GM21737 (cell line): Measurements from ENCODE around the gene ARHGAP42.

Experiments
- ATAC-seq: cut with Tn5 transposase; IDR thresholded peaks from one replicate; pipeline ENCODE4 v1.9.1; 2021; ENCODE audit warnings: mild to moderate bottlenecking, moderate library complexity; ENCODE audit not compliant: unreplicated experiment

The ARHGAP42 gene

GRCh38 chr11:100759106-100759505 lies 72.0 kb downstream of the ARHGAP42 start:
- no peak for ATAC-seq

GRCh38 chr11:100759856-100760255 lies 72.8 kb downstream of the ARHGAP42 start:
- no peak for ATAC-seq

- no peak for ATAC-seq
Measured at GRCh38 chr11:100760744-100761143, 73.7 kb downstream of the ARHGAP42 start.

GRCh38 chr11:100761841-100762240 lies 74.8 kb downstream of the ARHGAP42 start:
- ATAC-seq: no peak

- ATAC-seq: no peak
Measured at GRCh38 chr11:100766764-100767163, 79.7 kb downstream of the ARHGAP42 start.

GRCh38 chr11:100769165-100769564 lies 82.1 kb downstream of the ARHGAP42 start:
- no peak for ATAC-seq

- ATAC-seq: no peak
Measured at GRCh38 chr11:100769617-100770016, 82.5 kb downstream of the ARHGAP42 start.

GRCh38 chr11:100774132-100774531 lies 87.0 kb downstream of the ARHGAP42 start:
- no peak for ATAC-seq

GRCh38 chr11:100774859-100775258 lies 87.8 kb downstream of the ARHGAP42 start:
- no peak for ATAC-seq

- no peak for ATAC-seq
Measured at GRCh38 chr11:100776212-100776896, 89.3 kb downstream of the ARHGAP42 start.

GRCh38 chr11:100777103-100777502 lies 90.0 kb downstream of the ARHGAP42 start:
- no peak for ATAC-seq

GRCh38 chr11:100777736-100778135 lies 90.6 kb downstream of the ARHGAP42 start:
- no peak for ATAC-seq

GRCh38 chr11:100778166-100778785 lies 91.2 kb downstream of the ARHGAP42 start:
- no peak for ATAC-seq

- ATAC-seq: no peak
Measured at GRCh38 chr11:100780470-100780869, 93.4 kb downstream of the ARHGAP42 start.

- no peak for ATAC-seq
Measured at GRCh38 chr11:100785148-100785983, 98.3 kb downstream of the ARHGAP42 start.

- no peak for ATAC-seq
Measured at GRCh38 chr11:100788561-100789295, 101.6 kb downstream of the ARHGAP42 start.

GRCh38 chr11:100789500-100789899 lies 102.4 kb downstream of the ARHGAP42 start:
- no peak for ATAC-seq

GRCh38 chr11:100790073-100790472 lies 103.0 kb downstream of the ARHGAP42 start:
- no peak for ATAC-seq

GRCh38 chr11:100791103-100791502 lies 104.0 kb downstream of the ARHGAP42 start:
- no peak for ATAC-seq

- no peak for ATAC-seq
Measured at GRCh38 chr11:100791860-100792259, 104.8 kb downstream of the ARHGAP42 start.

GRCh38 chr11:100793525-100793924 lies 106.4 kb downstream of the ARHGAP42 start:
- no peak for ATAC-seq
